Activated CD4-positive, alpha-beta T cell treated with anti-CD3 and anti-CD28 coated beads, Interleukin-2, amount 50 U/mL, for 16 hours (primary cell): ENCODE measurements around the gene TMPRSS13.
"Not testable (repeated sequence)": the region's sequence is repeated elsewhere in the genome, so short reads cannot be mapped to it uniquely, and the experiment has no call there.

Source experiments
- DNase-seq: peaks from one replicate; pipeline ENCODE4 v3.0.0-alpha.2; 2020

TMPRSS13 gene

GRCh38 chr11:117928446-117929141 lies 608 bp downstream of the TMPRSS13 start:
- DNase-seq = no peak

GRCh38 chr11:117927926-117928325 lies 1.3 kb downstream of the TMPRSS13 start:
- no peak for DNase-seq

GRCh38 chr11:117926166-117926565 lies 3.0 kb downstream of the TMPRSS13 start:
- DNase-seq = not testable (repeated sequence)

GRCh38 chr11:117925198-117925925 lies 3.8 kb downstream of the TMPRSS13 start:
- no peak for DNase-seq

- DNase-seq = no peak
Observed at GRCh38 chr11:117924631-117925170, 4.5 kb downstream of the TMPRSS13 start.

GRCh38 chr11:117923773-117924172 lies 5.4 kb downstream of the TMPRSS13 start:
- no peak for DNase-seq

GRCh38 chr11:117923275-117923674 lies 5.9 kb downstream of the TMPRSS13 start:
- DNase-seq = no peak

GRCh38 chr11:117921893-117922292 lies 7.3 kb downstream of the TMPRSS13 start:
- DNase-seq = no peak

GRCh38 chr11:117921456-117921855 lies 7.7 kb downstream of the TMPRSS13 start:
- DNase-seq = no peak

- DNase-seq = peak; percentile 62
Observed at GRCh38 chr11:117919781-117920221, 9.4 kb downstream of the TMPRSS13 start.

GRCh38 chr11:117919341-117919740 lies 9.9 kb downstream of the TMPRSS13 start:
- DNase-seq = no peak

- DNase-seq = no peak
Observed at GRCh38 chr11:117918366-117919255, 10.6 kb downstream of the TMPRSS13 start.

GRCh38 chr11:117917591-117918151 lies 11.5 kb downstream of the TMPRSS13 start:
- DNase-seq = no peak

GRCh38 chr11:117916956-117917355 lies 12.2 kb downstream of the TMPRSS13 start:
- no peak for DNase-seq

- DNase-seq = no peak
Observed at GRCh38 chr11:117915672-117916235, 13.4 kb downstream of the TMPRSS13 start.

- no peak for DNase-seq
Observed at GRCh38 chr11:117914991-117915618, 14.1 kb downstream of the TMPRSS13 start.

- no peak for DNase-seq
Observed at GRCh38 chr11:117914398-117914761, 14.8 kb downstream of the TMPRSS13 start.

- DNase-seq = no peak
Observed at GRCh38 chr11:117913736-117914397, 15.3 kb downstream of the TMPRSS13 start.

- DNase-seq = no peak
Observed at GRCh38 chr11:117912497-117912896, 16.7 kb downstream of the TMPRSS13 start.

GRCh38 chr11:117911694-117912093 lies 17.5 kb downstream of the TMPRSS13 start:
- no peak for DNase-seq

- no peak for DNase-seq
Observed at GRCh38 chr11:117910941-117911655, 18.1 kb downstream of the TMPRSS13 start.
